NCI-H1048 (cell line): ENCODE measurements around the gene AFF1.
"Not testable (repeated sequence)": the region's sequence is repeated elsewhere in the genome, so short reads cannot be mapped to it uniquely, and the experiment has no call there.

Experiments
- DNase-seq: peaks from one replicate; lab custom pipeline; 2025; lab: John Stamatoyannopoulos, UW

The AFF1 gene

DNA sequence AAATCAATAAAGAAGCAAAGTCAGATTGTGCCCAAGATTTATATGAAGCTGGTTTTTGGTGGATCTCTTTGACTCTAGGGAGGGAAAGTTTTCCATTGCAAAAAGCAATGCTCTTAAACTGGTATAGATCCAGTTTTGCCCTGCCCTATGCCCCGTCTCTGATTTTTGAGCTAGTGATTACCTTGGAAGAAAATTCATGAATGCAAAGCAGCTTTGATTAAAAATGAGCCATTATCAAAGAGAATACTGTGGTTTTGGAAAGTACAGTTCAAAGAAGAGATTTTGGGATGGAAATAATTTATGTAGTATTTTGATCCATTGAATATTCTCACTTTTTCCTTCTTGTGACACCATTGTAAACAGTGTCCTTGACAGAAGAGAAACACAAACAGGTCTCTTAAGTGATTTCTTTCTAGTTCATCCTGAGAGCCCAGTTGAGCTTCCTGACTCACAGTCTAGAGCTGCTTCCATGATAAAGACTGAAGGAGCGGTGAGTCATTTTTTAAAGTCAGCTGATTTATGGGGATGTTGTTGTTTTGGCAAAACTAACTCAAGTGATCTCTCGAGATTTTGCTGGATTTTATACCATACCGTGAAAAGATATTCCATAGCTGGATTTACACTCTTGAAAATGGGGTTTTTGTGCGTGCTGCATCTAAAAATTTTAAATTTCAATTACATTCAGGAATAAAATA, 76.7 kb downstream of the AFF1 start:
- no peak for DNase-seq

DNA sequence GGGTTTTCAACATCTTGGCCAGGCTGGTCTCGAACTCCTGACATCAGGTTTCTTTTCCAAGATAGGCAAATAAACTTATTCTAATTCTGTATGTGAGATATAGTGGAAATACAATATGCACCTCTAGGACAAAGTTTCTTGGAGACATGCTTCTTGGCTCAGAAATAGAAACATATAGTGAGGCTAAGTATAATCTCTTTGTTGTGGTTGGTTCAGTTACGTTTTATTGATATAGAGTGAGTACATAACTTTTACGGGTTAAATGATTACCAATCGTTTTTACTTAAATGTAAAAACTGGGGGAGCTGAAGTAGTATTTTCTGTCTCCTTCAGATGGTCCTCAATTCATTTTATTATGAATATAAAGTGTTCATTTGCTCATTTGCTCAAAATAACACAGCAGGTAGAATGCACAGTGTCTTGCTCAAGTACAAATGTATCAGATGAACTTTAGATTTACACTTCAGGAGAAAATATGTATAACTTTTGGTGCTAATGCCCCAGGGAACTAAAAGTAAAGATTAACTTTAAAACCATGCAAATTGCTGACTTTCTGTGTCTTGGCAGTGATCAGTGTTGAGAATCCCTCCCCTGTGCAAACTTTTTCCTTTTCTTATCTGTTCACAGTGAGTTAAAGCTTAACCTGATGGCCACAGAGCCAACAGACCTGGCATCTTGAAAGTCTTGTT, 77.6 kb downstream of the AFF1 start:
- no peak for DNase-seq

DNA sequence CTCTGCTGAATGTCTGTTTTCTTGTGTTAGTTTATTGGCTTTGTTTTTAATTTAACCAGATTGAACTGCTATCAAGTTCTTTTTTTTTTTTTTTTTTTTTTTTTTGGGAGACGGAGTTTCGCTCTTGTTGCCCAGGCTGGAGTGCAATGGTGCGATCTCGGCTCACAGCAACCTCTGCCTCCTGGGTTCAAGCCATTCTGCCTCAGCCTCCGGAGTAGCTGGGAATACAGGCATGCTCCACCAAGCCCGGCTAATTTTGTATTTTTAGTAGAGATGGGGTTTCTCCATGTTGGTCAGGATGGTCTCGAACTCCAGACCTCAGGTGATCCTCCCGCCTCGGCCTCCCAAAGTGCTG, 78.1 kb downstream of the AFF1 start:
- not testable (repeated sequence) for DNase-seq

DNA sequence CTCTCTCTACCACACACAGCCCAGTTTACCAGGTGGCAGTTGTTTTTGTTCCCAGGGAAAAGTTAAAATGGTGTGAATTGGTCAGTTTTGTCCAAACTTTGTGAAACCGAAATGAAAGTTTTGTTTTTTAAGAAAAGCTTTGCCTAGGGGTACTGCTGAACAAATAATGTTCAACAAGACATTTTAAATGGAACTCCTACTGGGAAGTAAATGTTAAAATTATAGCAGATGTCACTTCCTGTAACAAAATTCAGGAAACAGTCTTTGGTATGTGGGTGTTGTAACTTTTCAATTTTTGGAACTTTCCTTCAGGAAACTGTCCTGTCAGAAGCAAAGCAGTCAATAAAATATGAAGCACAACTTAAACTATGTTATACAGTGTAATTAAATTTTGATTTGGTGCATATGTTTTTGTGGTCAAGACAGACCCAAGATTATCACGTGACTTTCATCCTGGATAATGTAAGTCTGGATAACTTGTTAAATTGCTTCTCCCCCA, 79.5 kb downstream of the AFF1 start:
- no peak for DNase-seq

DNA sequence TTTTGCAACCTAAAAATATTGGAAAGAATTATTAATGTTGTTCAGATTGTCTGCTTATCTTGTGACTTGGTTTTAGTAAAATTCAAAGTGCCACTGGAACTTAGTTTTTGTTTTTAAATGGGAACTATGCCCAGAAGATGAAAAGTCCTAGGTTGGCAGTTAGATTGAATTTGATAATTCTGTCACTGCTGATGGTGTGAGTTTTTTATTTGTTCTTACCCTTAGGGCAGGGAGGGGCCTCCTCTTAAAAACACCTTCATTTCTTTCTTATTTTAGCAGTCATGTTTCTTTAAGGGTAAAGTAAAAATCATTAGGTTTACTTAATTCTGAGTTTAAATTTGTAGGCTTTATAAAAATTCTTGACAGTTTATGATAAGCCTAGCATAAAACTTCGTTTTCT, 80.6 kb downstream of the AFF1 start:
- DNase-seq: no peak

DNA sequence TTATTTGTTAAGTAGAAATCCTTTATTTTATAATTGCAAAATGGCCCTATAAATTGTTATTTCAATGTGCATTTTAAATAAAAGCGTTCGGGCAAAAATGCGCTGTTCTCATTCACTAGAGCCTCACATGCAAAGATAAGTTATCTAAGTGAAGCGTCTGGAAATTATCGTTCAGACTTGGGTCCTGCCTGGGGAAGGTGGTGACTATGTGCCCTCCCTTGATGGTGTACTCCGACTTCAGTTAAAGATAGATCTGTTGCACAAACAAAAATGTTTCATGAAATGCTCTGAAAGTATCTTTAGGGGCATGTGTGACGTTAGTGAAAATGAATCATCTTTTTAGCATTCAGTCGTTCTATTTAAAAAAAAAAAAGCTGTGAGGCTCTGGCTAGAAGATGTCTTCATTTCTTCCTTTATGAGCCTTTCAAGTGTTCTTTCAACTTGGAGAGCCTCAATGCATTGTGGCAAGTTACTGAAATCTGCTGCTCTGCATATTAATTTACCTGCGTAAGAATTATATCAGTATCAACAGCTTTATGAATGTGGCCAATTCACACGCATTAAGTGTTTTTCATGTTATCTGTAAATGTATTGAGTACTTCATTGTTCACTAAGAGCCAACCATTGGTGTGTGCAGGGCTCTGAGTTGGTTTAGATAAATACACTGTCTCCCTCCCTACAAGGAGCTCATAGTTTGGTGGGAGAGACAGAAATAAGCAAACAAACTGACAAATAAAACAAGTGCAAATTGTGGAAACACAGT, 83.0 kb downstream of the AFF1 start:
- no peak for DNase-seq

DNA sequence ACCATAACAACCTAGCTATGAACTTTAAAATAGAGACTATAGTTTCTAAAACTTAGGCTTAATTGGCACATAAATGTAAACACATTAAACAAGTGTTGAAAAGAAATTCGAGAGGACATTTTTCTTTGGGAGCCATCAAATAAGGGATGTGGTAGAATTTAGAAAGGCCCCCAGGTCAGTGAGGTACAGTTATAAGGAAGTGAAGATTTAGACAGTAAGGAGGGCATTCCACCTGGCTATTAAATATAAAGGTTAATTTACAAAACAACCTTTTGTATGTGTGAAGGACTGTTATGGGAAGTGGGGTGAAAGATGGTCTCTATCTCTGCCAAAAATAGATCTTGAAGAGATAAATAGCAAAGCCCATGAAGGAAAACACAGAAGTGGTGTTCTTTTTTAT, 83.9 kb downstream of the AFF1 start:
- DNase-seq: no peak

DNA sequence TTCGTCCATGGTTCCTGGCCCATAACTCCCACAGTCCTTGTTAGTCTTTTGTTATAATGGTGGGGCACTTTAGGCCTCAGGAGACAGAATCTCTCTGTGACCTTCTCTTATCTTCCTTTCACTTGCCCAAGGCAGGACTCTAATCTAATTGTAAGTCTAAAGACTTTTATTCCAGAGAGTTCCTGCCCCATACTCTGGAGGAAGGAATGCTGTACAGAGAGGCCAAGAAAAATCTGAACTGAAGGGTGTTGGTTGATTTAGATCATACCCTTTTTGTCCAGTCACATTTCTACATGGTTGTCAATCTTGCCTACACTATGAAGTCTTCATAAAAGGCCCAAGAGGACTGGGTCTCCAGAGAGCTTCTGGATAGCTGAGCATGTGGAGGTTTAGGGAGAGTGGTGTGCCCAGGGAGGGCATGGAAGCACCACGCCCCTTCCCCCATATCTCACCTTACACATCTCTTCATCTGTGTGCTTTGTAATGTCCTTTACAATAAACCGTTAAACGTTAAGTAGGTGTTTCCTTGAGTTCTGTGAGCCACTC, 84.5 kb downstream of the AFF1 start:
- DNase-seq: no peak

DNA sequence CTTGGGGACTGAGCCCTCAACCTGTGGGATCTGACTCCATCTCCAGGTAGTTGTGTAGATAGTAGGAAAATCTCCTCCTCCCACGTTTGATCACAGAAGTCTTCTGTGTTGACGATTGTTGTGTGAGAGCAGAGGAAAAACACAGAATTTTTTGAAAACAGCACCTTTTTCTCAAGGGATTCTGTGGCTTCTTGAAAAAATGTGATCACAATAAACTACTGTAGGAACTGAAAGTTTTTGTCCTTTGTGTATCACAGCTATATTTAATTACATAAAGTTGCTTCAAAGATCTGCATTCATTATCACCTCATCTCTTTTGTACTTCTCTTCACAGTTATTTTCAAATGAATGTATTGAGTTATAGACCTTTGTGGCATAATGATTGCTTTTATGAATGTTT, 85.1 kb downstream of the AFF1 start:
- DNase-seq: no peak

DNA sequence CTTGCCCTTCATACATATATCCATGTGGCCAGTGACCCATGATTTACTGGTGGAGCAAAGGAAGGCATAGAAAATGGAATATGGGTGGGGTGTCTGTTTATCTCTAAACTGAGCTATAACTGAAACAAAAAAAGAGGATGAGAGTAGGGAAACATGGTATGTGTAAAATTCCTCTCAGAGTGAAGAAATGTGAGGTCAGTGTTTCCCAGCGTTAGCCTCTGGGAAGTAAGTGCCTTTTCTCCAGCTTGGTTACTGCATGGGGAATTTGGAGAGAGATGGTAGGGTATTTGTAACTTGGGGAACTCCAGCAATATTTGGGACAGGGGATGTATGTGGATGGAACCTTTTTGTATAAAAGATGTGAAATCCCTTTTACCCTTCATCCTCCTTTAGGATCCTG, 89.4 kb downstream of the AFF1 start:
- no peak for DNase-seq

DNA sequence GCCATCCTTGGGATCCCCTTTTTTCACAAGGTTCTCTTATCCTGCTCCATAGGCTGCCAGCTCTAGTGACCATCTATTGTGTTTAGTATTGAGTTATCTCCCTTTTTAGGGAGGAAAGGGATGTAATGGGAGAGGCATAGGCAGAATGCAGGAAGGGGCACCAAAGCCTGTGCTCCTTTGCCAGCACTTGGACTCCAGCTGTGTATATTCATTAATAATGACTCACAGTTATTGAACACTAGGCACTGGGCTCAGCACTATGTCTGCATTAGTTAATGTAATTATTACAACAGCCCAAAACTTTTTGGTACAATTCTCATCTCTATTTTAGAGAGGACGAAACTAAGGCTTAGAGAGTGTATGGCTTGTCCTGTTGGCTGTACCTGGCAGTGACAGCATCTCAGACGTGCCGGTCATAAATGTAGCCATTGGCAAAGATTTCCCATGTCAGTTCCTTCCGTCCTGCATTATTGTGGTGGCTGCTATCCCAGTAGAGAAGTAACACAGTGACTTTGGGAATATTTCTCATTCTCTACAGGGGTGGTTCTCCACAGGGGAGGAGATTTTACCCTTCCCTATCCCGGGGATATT, 90.3 kb downstream of the AFF1 start:
- no peak for DNase-seq

DNA sequence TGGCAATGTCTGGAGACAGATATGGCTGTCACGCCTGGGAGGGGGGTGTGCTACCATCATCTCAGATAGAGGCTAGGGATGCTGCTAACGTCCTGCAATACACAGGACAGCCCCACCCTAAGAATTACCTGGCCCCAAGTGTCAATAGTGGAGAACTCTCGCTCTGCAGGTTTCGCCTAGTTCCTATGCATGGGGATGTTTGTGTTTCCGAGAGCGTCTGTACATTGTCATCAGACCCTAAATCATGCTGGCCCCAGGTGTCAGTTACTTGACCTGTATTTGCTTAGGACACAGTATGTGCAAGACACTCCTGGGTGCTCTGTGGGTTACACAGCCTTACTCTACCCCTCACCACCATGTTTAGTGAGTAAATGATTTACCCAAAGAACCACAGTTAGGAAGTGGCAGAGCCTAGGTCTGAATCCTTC, 90.8 kb downstream of the AFF1 start:
- no peak for DNase-seq

DNA sequence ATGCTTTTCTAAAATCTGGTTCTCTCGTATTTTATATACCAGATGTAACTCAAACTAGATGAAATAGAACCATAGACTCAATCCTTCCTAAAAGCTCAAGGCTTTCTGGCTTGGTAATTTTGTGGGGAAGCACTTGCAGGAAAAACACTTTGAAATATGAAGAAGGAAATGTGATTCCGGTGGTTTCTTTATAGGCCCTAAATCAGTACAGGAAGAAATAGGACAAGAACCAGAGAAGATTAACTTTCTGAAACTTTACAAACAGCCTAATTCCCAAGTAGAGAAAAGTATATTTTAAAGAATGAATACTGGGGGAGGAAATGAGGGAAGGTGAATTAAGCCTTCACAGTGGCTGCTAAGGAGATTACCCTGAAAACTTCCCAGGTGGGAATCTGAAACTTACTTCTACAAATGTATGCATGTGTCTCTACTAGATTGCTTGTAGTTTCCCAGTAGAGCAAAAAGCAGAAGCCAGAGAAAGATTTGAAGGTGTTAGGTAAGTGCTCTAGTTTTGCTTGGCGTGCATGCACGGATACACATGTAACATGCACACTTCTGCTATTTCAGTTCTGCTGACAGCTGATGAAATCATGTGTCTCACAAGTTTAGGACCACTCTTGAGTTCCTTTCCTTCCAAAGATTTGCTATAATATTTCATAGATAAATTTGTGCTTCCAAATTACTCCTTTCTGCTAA, 92.1 kb downstream of the AFF1 start:
- no peak for DNase-seq

DNA sequence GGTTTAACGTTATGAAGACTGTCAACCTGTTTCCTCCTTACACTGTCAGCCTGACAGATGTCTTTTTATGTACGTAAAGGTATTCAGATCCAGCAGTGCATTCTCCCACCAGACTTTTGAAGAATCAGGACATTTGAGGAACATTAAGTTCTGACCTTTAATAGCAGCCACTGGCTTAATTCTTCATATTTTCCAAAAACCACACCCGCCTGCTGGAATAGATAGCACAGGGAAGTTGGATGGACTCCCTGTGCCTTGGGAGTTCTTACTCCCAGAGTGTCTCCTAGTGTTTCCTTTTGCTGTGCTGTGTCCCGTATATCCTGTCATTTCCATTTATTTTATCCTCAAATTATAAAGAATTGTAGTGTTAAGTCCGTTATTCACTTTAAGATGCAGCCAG, 94.5 kb downstream of the AFF1 start:
- DNase-seq: no peak

DNA sequence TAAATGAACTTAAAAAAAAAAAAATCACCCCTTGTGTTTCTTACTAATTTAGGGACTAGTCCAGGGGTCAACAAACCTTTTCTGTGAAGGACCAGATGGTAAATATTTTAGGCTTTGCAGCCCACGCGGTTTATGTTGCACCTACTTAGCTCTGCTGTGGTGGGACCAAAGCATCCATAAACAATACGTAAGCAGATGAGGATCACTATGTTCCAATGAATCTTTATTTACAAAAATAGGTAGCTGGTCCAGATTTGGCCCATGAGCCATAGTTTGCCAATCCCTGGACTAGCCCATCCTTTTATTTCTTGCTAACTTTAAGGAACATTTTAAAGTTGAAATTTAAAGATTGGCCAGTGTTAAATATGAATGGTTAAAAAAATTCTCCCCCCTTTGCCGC, 95.3 kb downstream of the AFF1 start:
- DNase-seq: no peak

DNA sequence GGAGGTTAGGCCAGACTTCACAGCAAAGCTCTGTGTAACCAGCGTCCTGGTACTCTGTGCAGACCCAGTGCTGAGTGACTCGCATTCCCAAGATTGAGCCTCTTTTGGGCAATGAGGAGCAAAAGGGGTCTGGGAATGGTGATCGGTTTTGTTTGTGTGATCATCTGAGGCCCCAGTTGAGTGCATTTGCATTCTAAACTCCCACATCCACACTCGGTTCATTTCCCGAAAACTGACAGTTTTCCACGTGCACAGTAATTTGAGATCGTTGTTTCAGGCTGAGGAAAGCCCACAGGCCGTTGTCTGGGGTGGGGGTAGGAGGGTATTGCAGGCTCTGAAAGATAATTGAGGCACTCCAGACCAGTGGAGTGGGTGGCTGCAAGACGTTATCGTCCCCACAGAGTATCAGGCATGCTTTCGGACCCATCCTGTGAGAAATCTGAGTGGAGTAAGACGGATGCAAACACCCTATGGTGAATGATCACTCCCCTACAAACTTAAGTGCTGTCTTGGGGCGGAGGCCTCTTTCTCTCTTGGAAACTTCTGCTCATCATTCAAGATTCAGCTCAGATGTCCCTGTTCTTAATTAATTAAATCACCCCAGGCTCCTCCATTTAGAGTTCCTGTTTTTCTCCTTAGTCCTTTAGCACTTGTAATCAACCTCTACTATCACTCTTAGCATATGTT, 96.1 kb downstream of the AFF1 start:
- no peak for DNase-seq

DNA sequence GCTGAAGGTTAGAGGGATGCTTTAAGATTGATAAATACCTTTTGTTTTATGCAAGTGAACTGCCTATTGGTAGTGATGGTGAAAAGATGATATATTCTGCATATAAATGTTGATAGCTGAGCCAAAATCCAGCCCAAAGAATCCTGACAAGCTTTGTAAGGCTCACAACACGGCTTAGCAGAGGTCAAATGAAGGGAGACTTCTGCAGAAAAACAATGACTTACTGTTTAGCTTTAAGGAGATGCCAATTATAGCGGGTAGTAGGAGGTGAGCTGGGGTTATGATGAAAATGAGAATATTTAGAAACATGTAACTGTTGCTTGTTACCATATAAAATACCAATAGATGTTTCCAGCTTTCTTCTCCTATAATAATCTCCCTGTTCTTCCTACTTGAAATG, 97.1 kb downstream of the AFF1 start:
- no peak for DNase-seq

DNA sequence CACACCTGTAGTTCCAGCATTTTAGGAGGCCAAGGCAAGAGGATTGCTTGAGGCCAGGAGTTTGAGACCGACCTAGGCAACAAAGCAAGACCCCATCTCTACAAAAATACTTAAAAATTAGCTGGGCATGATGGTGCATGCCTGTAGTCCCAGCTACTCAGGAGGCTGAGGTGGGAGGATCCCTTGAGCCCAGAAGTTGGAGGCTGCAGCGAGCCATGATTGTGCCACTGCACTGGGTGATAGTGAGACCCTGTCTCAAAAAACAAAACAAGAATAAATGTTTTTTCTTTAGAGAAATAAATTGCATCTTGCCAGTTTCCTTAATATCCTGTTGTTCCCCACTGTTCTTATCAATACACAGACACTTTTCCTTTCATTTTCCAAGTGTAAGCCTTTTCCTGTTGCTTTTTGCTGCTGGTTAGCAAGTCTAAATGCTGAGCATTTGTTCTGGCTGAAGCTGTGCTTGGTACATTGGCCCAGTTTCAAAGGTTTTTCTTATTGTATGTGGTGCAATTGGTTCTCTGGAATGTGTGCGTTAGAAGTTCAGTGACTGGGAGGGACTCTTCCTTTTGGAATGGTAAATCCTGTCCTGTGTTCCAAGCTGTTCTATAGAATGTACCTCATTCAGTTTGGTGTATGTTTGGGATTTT, 98.2 kb downstream of the AFF1 start:
- DNase-seq: no peak

DNA sequence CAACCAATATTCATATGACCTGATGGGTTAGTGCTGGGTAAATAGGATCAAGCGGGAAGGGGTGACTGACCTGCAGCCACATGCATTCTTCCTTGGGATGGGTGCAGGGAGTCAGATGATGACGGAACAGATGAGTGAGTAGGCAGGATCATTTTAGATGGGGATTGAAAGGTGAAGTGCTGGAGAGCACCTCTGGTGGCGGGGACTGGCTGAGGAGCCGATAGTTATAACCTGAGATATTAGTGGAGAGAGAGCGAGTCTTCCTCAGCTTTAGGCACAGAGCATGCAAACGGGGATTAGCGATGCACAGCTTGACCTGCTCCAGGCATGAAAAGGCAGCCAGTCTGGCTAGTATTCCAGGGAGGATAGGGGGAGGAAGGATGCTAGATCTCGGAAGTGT, 99.1 kb downstream of the AFF1 start:
- no peak for DNase-seq

DNA sequence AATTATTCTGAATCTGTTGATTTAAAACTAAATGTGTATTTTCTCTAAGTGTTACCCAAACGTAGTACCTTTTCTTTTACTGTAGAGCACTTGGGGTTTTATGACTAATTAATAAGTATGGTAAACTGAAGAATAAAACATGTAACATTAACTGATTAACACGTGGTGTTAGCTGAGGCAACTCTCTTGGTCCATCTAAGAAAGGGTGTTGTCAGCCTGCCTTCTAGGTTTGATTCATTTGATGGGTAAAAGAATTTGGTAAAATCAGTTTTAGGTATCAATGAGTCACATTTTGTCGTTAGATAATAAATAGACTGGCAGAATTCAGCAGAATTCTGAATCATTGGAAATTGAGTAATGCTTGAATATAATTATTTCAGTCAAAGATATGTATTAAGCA, 99.7 kb downstream of the AFF1 start:
- no peak for DNase-seq
